Sigmoid colon (tissue), 4 donors: ENCODE results near the gene SLC6A9.

ENCODE experiments used
- CTCF ChIP-seq, 4 experiments: fragments of 450-650 bp in 3 of 4; fragments of 200-600 bp in 1 of 4; IDR thresholded peaks; one replicate each; pipeline ENCODE4 v1.5.1; 2016 to 2019; ENCODE audit warnings: antibody characterized with exemption in 4 of 4, mild to moderate bottlenecking in 3 of 4, moderate library complexity in 2 of 4
- EP300 ChIP-seq, 4 donors: sonication (generic); formaldehyde crosslinking; IDR thresholded peaks; one replicate each; pipeline ENCODE4 v1.6.1; 2017; ENCODE audit warnings: antibody characterized with exemption in 4 of 4
- POLR2A ChIP-seq, 2 donors: fragments of 450-650 bp; IDR thresholded peaks; one replicate each; pipeline ENCODE4 v1.6.1; 2016; ENCODE audit warnings: antibody characterized with exemption in 2 of 2, mild to moderate bottlenecking in 2 of 2, moderate library complexity in 2 of 2
- POLR2AphosphoS5 ChIP-seq, 4 donors: sonication (generic); formaldehyde crosslinking; IDR thresholded peaks; one replicate each; pipeline ENCODE4 v1.6.1; 2017; ENCODE audit warnings: antibody characterized with exemption in 4 of 4

- no peak for TF ChIP-seq CTCF (IDR thresholded peaks at IDR 0.05)
- TF ChIP-seq POLR2AphosphoS5 (IDR thresholded peaks at IDR 0.05), result no peak
- no peak for TF ChIP-seq POLR2A (IDR thresholded peaks at IDR 0.05)
- TF ChIP-seq EP300 (IDR thresholded peaks at IDR 0.05), result no peak
These were observed 44.8 kb upstream of the SLC6A9 start for GRCh38 chr1:44076066-44076465.
